Stimulated activated CD8-positive, alpha-beta memory T cell treated with anti-CD3 and anti-CD28 coated beads, Interleukin-15, amount 100 ng/mL, for 1 hour (primary cell): ENCODE data around the gene WNT2B.

Source experiments
- DNase-seq: peaks from one replicate; pipeline ENCODE4 v3.0.0-alpha.2; 2020; ENCODE audit warnings: low read depth

WNT2B gene

DNA sequence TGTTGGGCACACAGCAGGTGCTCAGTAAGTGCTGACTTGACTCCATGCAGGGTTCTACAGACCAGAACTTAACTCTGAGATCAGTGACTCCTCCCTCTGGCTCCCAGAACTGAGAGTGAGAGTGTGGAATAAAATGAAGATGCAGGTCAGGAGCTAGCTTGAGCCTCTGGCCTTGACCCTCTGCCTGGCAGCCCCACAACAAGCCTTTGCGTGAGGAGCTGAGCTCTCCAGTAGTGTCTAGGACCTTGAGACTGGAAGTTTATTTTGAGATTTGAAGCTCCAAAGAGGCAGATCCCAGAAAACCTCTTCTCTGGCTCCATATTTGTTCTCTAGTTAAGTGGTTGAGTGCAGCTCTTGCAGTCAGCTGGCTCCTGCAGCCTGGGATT, 3.4 kb upstream of the WNT2B start:
- DNase-seq: no peak

DNA sequence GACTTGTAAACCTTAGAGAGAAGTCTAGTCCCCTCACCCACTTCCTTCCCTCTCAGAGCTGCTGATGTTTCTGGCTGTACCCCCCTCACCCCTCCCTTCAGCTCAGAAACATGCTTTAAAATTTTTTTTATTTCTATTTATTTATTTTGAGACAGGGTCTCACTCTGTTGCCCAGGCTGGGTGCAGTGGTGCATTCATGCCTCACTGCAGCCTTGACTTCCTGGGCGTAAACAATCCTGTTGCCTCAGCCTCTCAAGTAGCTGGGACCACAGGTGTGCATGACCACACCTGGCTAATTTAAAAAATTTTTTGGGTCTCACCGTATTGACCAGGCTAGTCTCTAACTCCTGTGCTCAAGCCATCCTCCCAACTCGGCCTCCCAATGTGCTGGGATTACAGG, 2.9 kb upstream of the WNT2B start:
- DNase-seq: no peak

DNA sequence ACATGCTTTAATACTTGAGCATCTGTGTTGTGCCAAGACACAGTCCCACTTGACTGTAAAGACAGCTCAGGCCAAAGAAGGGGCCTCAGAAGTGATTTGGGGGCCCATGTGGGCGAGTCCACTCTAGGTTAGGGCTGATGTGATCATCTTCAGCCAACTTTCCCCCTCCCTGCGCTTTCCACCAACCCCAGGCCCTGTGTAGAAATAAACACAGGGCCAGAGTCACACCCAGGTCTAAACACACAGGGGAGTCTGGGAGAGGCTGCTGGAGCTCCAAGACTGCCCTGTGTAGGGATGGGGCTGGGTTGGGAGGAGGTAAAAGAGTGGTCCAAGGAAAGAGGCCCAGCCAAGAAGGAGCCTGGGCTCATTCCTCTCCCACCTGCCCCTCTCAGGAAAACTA, 2.5 kb upstream of the WNT2B start:
- no peak for DNase-seq

DNA sequence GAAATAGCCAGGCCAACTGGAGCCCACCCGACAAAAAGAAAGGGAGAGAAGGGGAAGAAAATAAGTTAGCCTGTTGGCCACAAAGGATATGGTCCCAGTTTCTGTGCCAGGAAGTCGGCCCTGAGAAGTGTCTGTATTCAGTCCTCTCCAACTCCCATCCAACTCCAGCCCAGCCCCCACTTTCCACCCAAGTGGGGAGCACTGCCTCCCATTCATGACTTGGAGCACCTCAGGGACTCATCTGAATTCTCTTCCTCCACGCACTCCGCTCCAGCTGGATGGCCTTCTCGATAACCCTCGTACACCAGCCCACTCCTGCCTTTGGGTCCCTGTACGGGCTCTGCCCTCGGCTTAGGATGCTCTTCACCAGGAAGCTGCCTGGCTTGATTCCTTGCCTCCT, 2.0 kb upstream of the WNT2B start:
- no peak for DNase-seq

DNA sequence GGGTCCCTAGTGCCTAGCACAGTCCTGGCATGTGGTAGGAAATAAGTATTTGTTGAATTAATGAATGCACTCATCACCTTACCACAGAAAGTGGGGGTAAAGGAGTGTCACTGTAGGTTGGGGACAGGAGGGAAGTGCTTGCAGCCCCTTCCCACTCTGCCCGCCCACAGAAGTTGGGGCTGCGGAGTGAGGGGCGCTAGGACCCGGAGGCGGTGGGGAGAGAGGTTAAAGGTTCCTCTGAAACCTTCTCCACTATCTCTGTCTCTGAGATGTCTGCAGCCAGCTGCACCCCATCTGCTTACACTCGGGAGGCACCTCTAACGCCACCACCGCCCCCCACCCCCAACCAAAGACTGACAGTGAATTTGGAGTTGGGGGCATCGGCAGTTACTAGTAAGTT, 1.4 kb upstream of the WNT2B start:
- no peak for DNase-seq

DNA sequence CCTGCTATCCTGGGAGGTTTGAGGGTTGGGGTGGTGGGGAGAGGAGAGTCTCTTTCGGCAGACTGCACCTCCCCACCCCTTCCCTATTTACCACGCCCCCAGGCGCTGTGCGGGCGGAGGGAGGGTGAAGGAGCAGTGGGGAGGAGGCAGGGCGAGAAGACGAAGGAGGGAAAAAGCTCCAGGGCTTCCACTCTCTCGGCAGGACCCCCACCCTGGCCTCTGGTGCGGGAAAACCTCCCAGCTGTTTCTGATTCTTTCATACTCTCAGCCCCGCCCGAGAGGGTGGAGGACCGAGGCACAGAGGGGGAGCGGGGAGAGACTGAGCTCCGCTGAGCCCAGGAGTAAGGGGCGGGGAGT, 866 bp upstream of the WNT2B start:
- no peak for DNase-seq

DNA sequence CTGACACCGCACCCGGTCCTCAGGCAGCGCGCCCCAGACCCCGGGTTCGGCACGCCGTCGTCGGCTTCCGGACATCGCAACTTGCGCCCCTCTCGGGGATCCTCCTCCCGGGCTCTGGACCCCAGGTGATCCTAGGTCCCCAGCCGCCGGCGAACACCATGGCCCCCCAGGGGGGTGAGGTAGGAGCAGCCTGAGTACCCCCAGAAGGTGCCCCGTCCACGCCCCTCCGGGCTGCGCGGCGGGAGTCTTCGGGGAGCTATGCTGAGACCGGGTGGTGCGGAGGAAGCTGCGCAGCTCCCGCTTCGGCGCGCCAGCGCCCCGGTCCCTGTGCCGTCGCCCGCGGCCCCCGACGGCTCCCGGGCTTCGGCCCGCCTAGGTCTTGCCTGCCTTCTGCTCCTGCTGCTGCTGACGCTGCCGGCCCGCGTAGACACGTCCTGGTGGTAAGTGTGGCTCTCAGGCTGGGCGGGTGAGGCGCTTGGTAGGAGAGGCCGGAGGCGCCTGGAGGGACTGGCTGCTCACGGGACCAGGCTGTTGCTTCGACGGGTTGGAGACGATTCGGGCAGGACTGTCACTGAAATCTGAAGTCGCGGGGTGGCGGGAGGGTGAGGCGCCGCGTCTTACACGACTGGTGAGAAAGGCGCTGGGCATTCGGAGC, 367 bp downstream of the WNT2B start:
- DNase-seq: no peak

DNA sequence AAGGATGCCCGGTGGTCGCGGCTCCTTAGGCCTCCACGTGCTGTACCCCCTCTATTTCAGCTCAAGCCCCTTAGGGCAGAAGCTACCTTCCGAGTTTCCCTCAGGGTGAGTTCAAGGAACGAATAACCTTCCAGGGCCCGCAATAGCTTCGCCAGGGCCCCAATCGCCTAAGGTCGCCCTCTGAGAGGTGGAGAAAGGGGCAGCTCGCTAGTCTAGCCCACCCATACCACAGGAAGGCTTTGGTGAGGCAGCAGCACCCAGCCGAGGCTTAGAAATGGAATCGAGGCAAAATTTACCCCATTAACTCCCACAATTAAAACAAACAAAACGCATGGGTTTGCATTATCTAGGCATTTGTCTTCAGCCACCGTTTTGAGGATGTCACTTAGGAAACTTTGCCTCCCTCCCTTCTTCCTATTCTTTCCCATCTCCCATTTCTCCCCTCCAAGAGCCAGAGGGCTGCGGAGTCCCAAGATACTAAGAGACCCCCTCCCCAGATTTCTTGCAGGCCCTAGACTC, 954 bp downstream of the WNT2B start:
- no peak for DNase-seq

DNA sequence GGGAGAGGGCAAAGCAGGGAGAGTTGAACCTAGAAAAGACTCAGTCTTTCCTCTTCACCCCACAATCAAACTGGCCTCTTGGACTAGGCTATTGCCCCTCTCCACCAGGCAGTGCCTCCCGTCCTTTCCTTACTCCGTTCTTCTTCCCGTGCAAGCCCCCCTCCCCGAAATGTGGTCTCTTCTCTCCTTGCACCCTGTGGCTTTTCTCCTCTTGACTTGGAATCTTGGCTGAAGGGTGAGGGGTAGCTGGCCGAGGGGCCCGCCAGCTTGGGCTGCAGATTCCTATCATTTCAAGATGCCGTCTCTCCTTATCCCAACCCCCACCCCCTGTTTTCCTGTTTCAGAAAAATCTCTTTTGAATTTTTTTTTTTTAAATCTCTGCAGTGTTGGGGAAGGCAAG, 1.6 kb downstream of the WNT2B start:
- DNase-seq: no peak

DNA sequence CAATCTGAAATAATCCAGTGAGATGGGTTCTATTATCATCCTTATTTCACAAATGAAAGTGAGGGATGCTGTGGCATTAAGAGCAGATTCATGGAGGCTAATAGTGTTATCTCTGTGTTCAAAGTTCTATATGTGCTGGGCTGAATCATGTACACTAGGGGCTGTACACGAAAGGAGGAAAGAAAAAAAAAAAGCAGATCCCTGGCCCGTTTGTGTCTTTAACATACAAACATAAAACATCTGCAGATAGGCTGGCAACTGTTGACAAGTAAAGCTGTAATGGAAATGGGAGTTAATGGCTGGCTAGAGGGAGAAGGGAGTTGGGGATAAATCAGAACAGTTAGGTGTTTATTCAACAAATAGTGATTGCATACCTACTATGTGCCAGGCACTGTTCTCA, 3.1 kb downstream of the WNT2B start:
- DNase-seq: no peak

DNA sequence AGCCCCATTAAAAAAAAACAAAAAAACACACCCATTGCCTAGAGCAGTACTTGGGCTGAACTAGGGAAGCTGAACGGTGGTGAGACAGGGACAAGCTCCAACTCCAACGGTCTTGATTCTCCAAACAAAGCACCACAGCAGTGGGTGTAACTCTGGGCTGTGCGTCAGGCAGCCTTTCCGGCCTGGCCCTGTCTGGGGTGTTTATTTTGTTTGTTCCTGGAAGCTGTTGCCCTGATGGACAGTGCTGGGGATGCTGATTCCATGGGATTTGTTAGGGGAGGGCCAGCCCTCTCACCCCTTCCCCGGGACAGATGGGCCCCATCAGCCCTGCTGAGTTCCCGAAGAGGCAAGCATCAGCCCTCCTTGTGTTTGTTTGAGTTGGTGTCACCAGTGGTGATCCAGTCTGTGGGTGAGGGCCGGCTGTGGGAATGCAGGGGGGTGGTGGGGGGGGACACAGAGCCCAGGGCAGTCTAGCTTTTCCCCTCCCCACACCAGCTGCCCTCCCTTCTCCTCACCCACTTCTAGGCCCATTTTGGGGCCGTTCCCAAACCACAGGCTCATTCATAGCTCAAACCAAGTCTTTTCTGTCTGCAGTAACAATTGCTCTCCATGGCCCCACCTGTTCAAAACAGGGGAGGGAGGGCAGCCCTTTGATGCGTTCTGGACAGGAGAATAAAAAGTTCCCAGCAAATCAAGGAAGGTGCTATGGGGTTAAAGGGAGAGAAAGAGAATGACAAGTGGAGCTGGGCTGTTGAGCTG, 4.5 kb downstream of the WNT2B start:
- no peak for DNase-seq

DNA sequence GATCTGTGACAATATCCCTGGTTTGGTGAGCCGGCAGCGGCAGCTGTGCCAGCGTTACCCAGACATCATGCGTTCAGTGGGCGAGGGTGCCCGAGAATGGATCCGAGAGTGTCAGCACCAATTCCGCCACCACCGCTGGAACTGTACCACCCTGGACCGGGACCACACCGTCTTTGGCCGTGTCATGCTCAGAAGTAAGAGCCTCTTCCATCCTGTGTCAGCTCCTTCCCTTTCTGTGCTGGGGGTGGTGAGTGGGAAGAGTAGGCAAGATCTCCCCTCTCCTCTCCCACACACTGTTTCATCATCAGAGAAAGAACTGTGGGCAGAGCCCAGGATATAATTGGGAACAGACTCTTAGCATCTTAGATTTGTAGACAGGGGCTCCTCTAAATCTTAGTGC, 6.1 kb downstream of the WNT2B start:
- no peak for DNase-seq

DNA sequence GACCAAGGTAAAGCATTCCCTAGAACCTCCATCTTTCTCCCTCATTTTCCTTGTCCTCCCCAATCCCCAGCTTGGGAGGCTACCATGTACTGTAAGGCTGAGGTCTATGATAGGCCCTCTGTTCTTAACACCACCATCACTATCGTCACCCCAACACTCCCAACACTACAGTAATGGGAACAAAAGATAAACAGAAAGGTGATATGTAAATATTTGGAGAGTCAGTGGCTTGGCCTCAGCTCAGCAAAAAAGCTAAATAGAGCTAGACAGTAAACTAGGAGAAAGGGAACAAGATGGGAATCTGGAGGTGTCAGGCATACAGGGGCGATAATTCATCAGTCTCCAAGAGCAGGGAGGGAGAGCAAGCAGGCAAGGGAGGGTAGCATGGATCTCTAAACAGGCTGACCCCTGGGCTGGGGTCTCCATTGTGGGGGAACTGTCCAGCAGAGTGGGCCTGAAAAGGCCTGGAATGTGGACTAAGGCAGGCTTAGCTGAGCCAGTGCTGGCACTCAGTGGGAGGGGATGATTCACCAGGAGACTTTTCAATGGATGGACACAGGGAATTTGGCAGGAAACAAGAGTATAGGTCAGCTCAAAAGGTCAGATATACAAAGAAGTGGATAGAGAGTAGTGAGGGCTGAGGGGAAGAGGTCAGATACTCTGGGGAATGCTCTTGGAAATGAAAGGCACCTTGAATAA, 6.7 kb downstream of the WNT2B start:
- no peak for DNase-seq

DNA sequence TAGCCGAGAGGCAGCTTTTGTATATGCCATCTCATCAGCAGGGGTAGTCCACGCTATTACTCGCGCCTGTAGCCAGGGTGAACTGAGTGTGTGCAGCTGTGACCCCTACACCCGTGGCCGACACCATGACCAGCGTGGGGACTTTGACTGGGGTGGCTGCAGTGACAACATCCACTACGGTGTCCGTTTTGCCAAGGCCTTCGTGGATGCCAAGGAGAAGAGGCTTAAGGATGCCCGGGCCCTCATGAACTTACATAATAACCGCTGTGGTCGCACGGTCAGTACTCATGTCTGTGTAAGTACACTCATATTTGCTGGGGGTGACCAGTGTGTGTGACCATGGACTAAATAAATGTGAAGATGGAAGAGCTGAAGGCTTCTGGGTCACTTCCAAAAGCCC, 7.4 kb downstream of the WNT2B start:
- DNase-seq: no peak

DNA sequence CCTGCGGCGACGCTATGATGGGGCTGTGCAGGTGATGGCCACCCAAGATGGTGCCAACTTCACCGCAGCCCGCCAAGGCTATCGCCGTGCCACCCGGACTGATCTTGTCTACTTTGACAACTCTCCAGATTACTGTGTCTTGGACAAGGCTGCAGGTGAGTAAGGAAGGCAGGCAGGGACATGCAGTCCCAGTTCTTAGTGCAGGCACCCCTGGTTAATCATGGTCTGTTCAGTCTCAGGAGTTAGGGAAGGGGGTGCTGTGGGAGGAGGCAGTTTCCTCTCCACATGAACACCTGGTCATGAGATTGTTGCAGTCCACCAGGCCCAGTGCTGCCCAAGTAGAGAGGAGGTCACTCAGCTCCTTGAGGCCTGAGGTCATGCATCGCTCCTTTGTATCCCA, 8.5 kb downstream of the WNT2B start:
- no peak for DNase-seq

DNA sequence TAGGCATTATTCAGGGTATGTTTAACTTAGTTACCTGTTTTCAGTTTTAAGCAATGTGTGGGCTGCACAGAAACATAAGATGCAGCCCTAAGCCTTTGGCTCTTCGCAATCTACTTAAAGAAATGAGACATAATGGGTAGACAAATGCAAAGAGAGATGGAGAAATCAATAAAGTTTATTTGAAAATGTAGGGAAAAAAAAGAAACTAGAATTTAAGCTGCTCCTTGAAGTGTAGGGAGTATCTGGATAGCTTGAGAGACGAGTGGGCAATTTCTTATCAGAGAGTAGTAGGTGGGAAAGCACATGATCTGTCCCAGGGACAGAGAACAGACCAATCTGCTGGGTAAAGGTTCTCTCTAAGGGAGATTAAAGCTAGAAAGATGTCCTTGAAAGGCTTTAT, 8.9 kb downstream of the WNT2B start:
- DNase-seq: no peak

DNA sequence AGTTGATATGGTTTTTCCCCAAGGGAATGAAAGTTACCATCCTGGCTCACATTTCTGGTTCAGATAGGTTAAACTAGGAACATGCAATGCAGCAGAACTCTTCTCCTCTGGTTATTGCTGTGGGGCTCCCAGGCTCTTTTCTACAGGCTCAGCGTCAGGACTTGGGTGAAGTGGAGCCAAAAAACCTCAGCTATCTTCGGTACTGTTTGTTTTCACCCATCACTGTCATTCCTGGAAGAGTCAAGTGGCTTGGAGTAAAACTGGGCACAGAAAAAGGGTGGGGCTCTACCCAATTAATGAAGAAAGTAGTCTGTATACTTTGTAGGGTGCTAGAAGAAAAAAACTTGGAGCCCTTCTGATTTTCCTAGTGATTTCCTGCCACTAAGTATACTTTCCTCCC, 9.4 kb downstream of the WNT2B start:
- no peak for DNase-seq

DNA sequence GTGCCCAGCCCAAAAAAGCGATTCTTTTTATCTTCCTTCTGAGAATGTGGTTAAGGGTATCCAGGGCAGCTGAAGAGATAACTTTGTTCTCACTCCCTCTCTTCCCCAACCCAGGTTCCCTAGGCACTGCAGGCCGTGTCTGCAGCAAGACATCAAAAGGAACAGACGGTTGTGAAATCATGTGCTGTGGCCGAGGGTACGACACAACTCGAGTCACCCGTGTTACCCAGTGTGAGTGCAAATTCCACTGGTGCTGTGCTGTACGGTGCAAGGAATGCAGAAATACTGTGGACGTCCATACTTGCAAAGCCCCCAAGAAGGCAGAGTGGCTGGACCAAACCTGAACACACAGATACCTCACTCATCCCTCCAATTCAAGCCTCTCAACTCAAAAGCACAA, 11.4 kb downstream of the WNT2B start:
- no peak for DNase-seq

DNA sequence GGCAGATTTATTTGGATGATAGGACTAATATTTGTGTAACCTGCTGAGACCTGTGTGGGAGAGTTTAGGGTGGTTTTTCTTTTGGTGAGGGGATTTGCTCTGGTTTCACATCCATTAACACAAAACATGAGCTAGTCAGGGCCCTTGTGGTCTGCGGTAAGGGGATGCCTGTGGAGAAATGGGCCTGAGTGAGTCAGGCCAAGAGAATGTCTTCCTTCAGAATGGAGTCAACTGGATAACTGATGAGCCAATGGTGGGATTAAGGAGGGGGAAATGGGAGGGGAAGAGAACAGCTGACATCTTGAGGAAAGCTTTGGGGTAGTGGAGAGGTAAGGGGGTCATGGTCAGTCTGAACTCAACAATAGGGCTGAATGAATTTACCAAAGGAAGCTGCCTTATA, 13.9 kb downstream of the WNT2B start:
- no peak for DNase-seq

DNA sequence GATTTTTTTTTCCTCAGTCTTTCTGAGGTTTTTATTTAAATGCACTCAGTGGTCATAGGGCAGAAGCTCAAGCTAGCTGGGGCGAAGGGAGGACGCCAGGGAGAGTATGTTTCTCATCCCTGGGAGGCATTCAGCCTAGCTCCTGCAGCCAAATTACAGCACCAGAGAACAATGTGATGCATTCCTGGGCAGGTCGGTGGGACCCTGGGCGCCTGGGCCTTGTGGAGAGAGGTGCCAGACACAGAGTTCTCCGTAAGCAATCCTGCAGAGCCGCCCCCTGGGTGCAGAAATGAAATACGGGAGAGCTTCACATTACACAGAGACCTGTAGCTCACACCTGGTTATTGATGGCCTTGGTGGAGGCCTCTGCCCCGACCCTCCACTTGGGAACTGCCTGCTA, 15.5 kb downstream of the WNT2B start:
- no peak for DNase-seq

DNA sequence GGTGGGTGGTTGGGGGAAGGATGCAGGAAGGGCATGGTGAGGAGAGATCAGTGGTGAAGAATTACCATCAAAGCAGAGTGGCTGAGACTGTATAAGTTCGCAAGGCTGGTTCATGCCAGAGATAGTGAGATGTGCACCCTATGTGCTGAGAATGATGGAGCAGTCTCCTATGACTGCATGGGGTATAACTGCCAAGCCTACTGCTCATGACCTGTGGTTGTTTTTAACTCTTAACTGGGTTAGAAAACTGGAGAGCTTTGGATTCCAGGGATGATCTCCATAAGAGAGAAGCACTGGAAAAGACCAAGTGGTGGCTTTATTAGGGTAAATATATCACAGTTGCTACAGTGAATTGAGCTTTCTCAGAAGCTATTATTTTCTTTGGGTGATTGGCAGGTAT, 16.2 kb downstream of the WNT2B start:
- DNase-seq: no peak

DNA sequence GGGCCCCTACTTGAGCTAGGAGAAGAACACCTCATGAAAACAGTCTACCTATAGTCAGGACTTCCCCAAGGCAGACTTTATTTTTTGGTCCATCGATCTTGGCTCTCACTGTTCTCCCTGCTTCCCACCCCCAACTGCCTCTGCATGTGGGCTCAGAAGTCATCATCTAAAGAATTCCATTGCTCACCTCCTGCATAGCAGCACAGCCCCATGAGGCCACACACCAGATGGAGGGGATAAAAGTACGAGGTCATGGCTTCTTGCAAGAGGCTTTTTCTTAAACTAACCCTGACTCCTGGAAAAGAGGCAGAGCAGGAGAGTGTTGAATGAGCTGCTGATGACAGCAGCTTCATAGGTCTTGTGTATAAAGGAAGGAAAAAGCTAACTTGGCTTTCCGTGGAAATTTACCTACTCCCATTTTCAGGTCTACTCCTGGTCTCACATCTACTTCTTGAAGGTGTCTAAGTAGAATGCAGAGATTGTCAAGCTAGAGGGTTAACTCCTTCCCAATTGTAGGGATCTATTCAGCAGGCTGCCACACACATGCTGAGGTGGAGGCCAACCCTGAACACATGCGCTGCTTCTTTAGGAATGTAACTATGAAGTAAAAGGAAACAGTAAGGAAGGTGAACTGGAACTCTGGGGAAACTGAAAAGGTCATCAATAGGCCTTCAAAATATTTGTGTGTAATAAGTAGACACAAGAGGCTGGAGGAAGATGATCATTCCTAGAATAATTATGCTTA, 18.7 kb downstream of the WNT2B start:
- no peak for DNase-seq

DNA sequence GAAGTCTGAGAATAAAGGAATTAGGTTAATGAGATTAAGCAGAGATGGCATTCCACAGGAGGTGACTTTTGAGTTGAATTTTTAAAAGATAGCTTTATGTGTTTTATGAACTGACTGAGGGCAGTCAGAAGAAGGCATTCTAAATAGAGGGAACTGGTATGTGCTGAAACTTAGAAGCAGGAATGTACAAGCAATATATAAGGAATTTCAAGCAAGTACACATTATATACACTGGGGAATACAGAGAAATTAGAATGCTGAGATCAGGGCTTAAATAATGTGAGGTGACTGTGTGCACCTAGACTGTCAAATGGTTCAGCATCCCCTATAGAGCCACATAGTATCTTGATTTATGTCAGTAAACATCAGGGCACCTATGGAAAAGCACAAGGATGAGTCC, 19.3 kb downstream of the WNT2B start:
- no peak for DNase-seq
